ENCODE data around the gene KRTAP3-3. TPM values are rescaled to one million over a fixed set of nuclear protein-coding genes. Genes with fewer than 3 reads are reported as not detected.

The KRTAP3-3 gene
- total and polyA plus RNA-seq, 12 donors = not detected

GRCh38 chr17:40996829-40997228 is 2.9 kb upstream of the KRTAP3-3 start:
- H3K4me1 ChIP-seq (replicated peaks in 1 of 2) = no peaks in the 10 kb centered on the region

GRCh38 chr17:40995116-40995515 is 1.2 kb upstream of the KRTAP3-3 start:
- DNase-seq = no peak
- Histone ChIP-seq H3K27me3 (peaks cover 5% of the 10 kb centered on the region), H3K36me3 (replicated peaks in 1 of 2) (no peaks in the 10 kb centered on the region), H3K9me3 (replicated peaks in 1 of 3) (no peaks in the 10 kb centered on the region), H3K4me3 (no peak overlapping the region), H3K4me1 (replicated peaks in 1 of 2) (no peaks in the 10 kb centered on the region), H3K27ac (no peak overlapping the region)
- intact Hi-C loops (cut with DNase I) = no loop called here
- 55 to 79% (median 64%) methylated on average over 1 of the region's 1 CpG for WGBS, 4 donors
- no peak for TF ChIP-seq CTCF (IDR thresholded peaks at IDR 0.05)
- TF ChIP-seq POLR2A (IDR thresholded peaks at IDR 0.05) = no peak

More at GRCh38 chr17:40996829-40997228, 2.9 kb upstream of the KRTAP3-3 start:
- intact Hi-C loops (cut with DNase I) = no loop called here
- no peak for TF ChIP-seq CTCF (IDR thresholded peaks at IDR 0.05)
- no peak for TF ChIP-seq POLR2A (IDR thresholded peaks at IDR 0.05)
- DNase-seq = no peak
- no peaks in the 10 kb centered on the region for H3K9me3 ChIP-seq (replicated peaks in 1 of 3)
- H3K27me3 ChIP-seq = peaks cover 5% of the 10 kb centered on the region
- WGBS, 4 donors = 81 to 86% (median 83%) methylated on average over 4 of the region's 4 CpGs
- H3K36me3 ChIP-seq (replicated peaks in 1 of 2) = no peaks in the 10 kb centered on the region
- H3K27ac ChIP-seq = no peak overlapping the region
- H3K4me3 ChIP-seq = no peak overlapping the region

- WGBS, 4 donors = 82 to 90% (median 86%) methylated on average over 2 of the region's 2 CpGs
Observed at GRCh38 chr17:40993084-40993483, 880 bp downstream of the KRTAP3-3 start.

GRCh38 chr17:40992666-40993065 is 1.3 kb downstream of the KRTAP3-3 start:
- no peak for DNase-seq

More at GRCh38 chr17:40993084-40993483, 880 bp downstream of the KRTAP3-3 start:
- no peaks in the 10 kb centered on the region for H3K9me3 ChIP-seq (replicated peaks in 1 of 3)
- no peak for TF ChIP-seq POLR2A (IDR thresholded peaks at IDR 0.05)
- no peak for TF ChIP-seq CTCF (IDR thresholded peaks at IDR 0.05)
- no peak for DNase-seq
- H3K4me3 ChIP-seq = no peak overlapping the region
- no peaks in the 10 kb centered on the region for H3K4me1 ChIP-seq (replicated peaks in 1 of 2)
- peaks cover 5% of the 10 kb centered on the region for H3K27me3 ChIP-seq
- intact Hi-C loops (cut with DNase I) = no loop called here
- H3K27ac ChIP-seq = no peak overlapping the region
- H3K36me3 ChIP-seq (replicated peaks in 1 of 2) = no peaks in the 10 kb centered on the region

More at GRCh38 chr17:40992666-40993065, 1.3 kb downstream of the KRTAP3-3 start:
- H3K9me3 ChIP-seq (replicated peaks in 1 of 3) = no peaks in the 10 kb centered on the region
- intact Hi-C loops (cut with DNase I) = no loop called here
- H3K4me1 ChIP-seq (replicated peaks in 1 of 2) = no peaks in the 10 kb centered on the region
- peaks cover 5% of the 10 kb centered on the region for H3K27me3 ChIP-seq
- no peak overlapping the region for H3K27ac ChIP-seq
- 80 to 90% (median 81%) methylated on average over 3 of the region's 3 CpGs for WGBS, 4 donors
- H3K36me3 ChIP-seq (replicated peaks in 1 of 2) = no peaks in the 10 kb centered on the region
- TF ChIP-seq POLR2A (IDR thresholded peaks at IDR 0.05) (no peak), CTCF (IDR thresholded peaks at IDR 0.05) (no peak)
- no peak overlapping the region for H3K4me3 ChIP-seq

Data from adrenal gland (tissue), 12 donors.